H1 (cell line): ENCODE measurements around the gene CTDSP1. TPM values are rescaled to one million over a fixed set of nuclear protein-coding genes. Genes with fewer than 3 reads are reported as not detected.

Experiments used
- CTCF ChIA-PET: fragments of 300-600 bp; sonication (Branson Sonifier 250); formaldehyde crosslinking; loops from one replicate; lab custom pipeline; 2021; ENCODE audit not compliant: partially characterized antibody; lab: Charles Lee
- POLR2A ChIA-PET: fragments of 300-600 bp; sonication (Branson Sonifier 250); formaldehyde crosslinking; loops from one replicate; lab custom pipeline; 2021; ENCODE audit warnings: inconsistent platforms; ENCODE audit not compliant: partially characterized antibody; lab: Charles Lee
- DNase-seq, 2 experiments: peaks; one replicate each; pipeline versions ENCODE4 v3.0.0 to v3.0.0-alpha.2; 2010 to 2022; ENCODE audit warnings: low spot score in 2 of 2, low read depth in 1 of 2, mixed read lengths in 1 of 2
- FAIRE-seq: peaks from 2 replicates; lab custom pipeline; 2011; peaks lifted over from hg19 to GRCh38; lab: Jason Lieb, UNC
- H2AFZ ChIP-seq: 2 replicates; pipeline ENCODE4 v1.8.1; 2012; ENCODE audit warnings: low read length, inconsistent platforms
- H2AK5ac ChIP-seq: 2 replicates; pipeline ENCODE4 v1.6.1; 2013; ENCODE audit warnings: low read depth, low read length
- H2BK120ac ChIP-seq: replicated peaks from 2 replicates; pipeline ENCODE3; 2013; ENCODE audit warnings: low read depth, low read length, inconsistent platforms
- H2BK12ac ChIP-seq: 2 replicates; pipeline ENCODE4 v1.6.1; 2013; ENCODE audit warnings: low read depth, low read length
- H2BK15ac ChIP-seq: 2 replicates; pipeline ENCODE4 v1.6.1; 2013; ENCODE audit warnings: low read length
- H2BK20ac ChIP-seq: 2 replicates; pipeline ENCODE4 v1.6.1; 2013; ENCODE audit warnings: low read length
- H2BK5ac ChIP-seq: 2 replicates; pipeline ENCODE4 v1.6.1; 2013; ENCODE audit warnings: low read depth, low read length
- H3K14ac ChIP-seq: 2 replicates; pipeline ENCODE4 v1.6.1; 2013; ENCODE audit warnings: inconsistent platforms; ENCODE audit not compliant: insufficient read length
- H3K18ac ChIP-seq: 2 replicates; pipeline ENCODE4 v1.6.1; 2013; ENCODE audit warnings: low read length; ENCODE audit errors: extremely low read depth
- H3K23ac ChIP-seq: 2 replicates; pipeline ENCODE4 v1.6.1; 2013; ENCODE audit warnings: inconsistent platforms; ENCODE audit not compliant: insufficient read length
- H3K23me2 ChIP-seq: 2 replicates; pipeline ENCODE4 v1.6.1; 2013; ENCODE audit warnings: low read depth, low read length
- H3K27ac ChIP-seq: 2 replicates; pipeline ENCODE4 v1.6.1; 2011; ENCODE audit warnings: low read depth, low read length, inconsistent platforms
- H3K27me3 ChIP-seq, 4 experiments: replicated peaks in 1 of 4; 1 replicate in 1 of 4; 2 replicates in 3 of 4; pipeline versions ENCODE4 v1.6.1 to v1.8.1; 2011 to 2013; ENCODE audit warnings: low read length in 3 of 4, mild to moderate bottlenecking in 3 of 4, inconsistent platforms in 2 of 4, mixed read lengths in 2 of 4, moderate library complexity in 1 of 4; ENCODE audit not compliant: control insufficient read depth in 3 of 4, insufficient read depth in 3 of 4; ENCODE audit errors: extremely low read depth in 1 of 4
- H3K36me3 ChIP-seq, 4 experiments: 2 replicates each; pipeline versions ENCODE4 v1.6.1 to v1.8.1; 2011 to 2013; ENCODE audit warnings: mild to moderate bottlenecking in 4 of 4, low read length in 3 of 4, moderate library complexity in 2 of 4, control low read depth in 1 of 4, inconsistent platforms in 1 of 4; ENCODE audit not compliant: insufficient read depth in 4 of 4, control insufficient read depth in 2 of 4
- H3K4ac ChIP-seq: replicated peaks from 2 replicates; pipeline ENCODE3; 2013; ENCODE audit warnings: low read length, low read depth, mixed read lengths, inconsistent platforms; ENCODE audit not compliant: insufficient read length
- H3K4me1 ChIP-seq, 4 experiments: replicated peaks in 1 of 4; 1 replicate in 1 of 4; 2 replicates in 3 of 4; pipeline versions ENCODE4 v1.6.1 to v1.8.1; 2011 to 2013; ENCODE audit warnings: low read length in 3 of 4, inconsistent platforms in 2 of 4, mixed read lengths in 1 of 4; ENCODE audit not compliant: insufficient read depth in 4 of 4, control insufficient read depth in 3 of 4
- H3K4me2 ChIP-seq, 2 experiments: 2 replicates each; pipeline versions ENCODE4 v1.6.1 to v1.8.1; 2011 to 2013; ENCODE audit warnings: low read depth in 2 of 2, low read length in 2 of 2, control low read depth in 1 of 2, inconsistent platforms in 1 of 2, mild to moderate bottlenecking in 1 of 2; ENCODE audit not compliant: insufficient read depth in 1 of 2
- H3K4me3 ChIP-seq, 4 experiments: fragments of 200-600, 300-600 bp in 1 of 4; sonication (generic), shearing (Covaris generic), sonication (Bioruptor Twin) in 1 of 4; 2 replicates each; pipeline versions ENCODE4 v1.5.1 to v1.8.1; 2011 to 2016; ENCODE audit warnings: low read length in 4 of 4, low read depth in 3 of 4, control low read depth in 2 of 4, inconsistent platforms in 2 of 4, mild to moderate bottlenecking in 2 of 4, mixed read lengths in 1 of 4, moderate library complexity in 1 of 4; ENCODE audit not compliant: insufficient read depth in 2 of 4; ENCODE audit errors: extremely low read depth in 1 of 4
- H3K56ac ChIP-seq: replicated peaks from 2 replicates; pipeline ENCODE3; 2013; ENCODE audit warnings: low read depth, mild to moderate bottlenecking, mixed read lengths, low read length, inconsistent platforms; ENCODE audit not compliant: insufficient read length
- H3K79me1 ChIP-seq: 2 replicates; pipeline ENCODE4 v1.6.1; 2013; ENCODE audit warnings: low read depth, low read length, control low read depth
- H3K79me2 ChIP-seq, 2 experiments: 2 replicates each; pipeline versions ENCODE4 v1.6.1 to v1.8.1; 2012 to 2013; ENCODE audit warnings: low read length in 2 of 2, mild to moderate bottlenecking in 2 of 2, inconsistent platforms in 1 of 2; ENCODE audit not compliant: insufficient read depth in 2 of 2, control insufficient read depth in 1 of 2
- H3K9ac ChIP-seq, 4 experiments: replicated peaks in 1 of 4; 1 replicate in 1 of 4; 2 replicates in 3 of 4; pipeline versions ENCODE4 v1.6.1 to v1.8.1; 2011 to 2013; ENCODE audit warnings: low read depth in 3 of 4, low read length in 3 of 4, control low read depth in 2 of 4, mild to moderate bottlenecking in 2 of 4, moderate library complexity in 2 of 4, inconsistent platforms in 1 of 4; ENCODE audit errors: extremely low read depth in 1 of 4
- H3K9me3 ChIP-seq, 2 experiments: 2 replicates each; pipeline versions ENCODE4 v1.6.1 to v1.8.1; 2012 to 2013; ENCODE audit warnings: mild to moderate bottlenecking in 2 of 2, moderate library complexity in 2 of 2, control low read depth in 1 of 2, inconsistent platforms in 1 of 2, low read depth in 1 of 2, low read length in 1 of 2, mixed read lengths in 1 of 2; ENCODE audit not compliant: insufficient read depth in 2 of 2
- H4K20me1 ChIP-seq, 2 experiments: replicated peaks in 1 of 2; 2 replicates each; pipeline versions ENCODE3 to v1.8.1; 2011 to 2013; ENCODE audit warnings: inconsistent platforms in 2 of 2, low read length in 2 of 2, mild to moderate bottlenecking in 1 of 2; ENCODE audit not compliant: insufficient read depth in 2 of 2, control insufficient read depth in 1 of 2
- H4K5ac ChIP-seq: 2 replicates; pipeline ENCODE4 v1.6.1; 2013; ENCODE audit warnings: low read length, low read depth, mixed read lengths, inconsistent platforms; ENCODE audit not compliant: insufficient read length
- H4K8ac ChIP-seq: 2 replicates; pipeline ENCODE4 v1.8.0; 2013; ENCODE audit warnings: mild to moderate bottlenecking, moderate library complexity, low read length, inconsistent platforms; ENCODE audit not compliant: insufficient read depth; ENCODE audit errors: extremely low read depth
- H4K91ac ChIP-seq: replicated peaks from 2 replicates; pipeline ENCODE3; 2013; ENCODE audit warnings: low read length, mixed read lengths, inconsistent platforms; ENCODE audit not compliant: insufficient read length
- ATF3 ChIP-seq: IDR thresholded peaks from 2 replicates; pipeline ENCODE4 v1.6.1; 2011; ENCODE audit warnings: low read depth, mild to moderate bottlenecking, low read length; ENCODE audit not compliant: insufficient read depth
- BACH1 ChIP-seq: IDR thresholded peaks from 2 replicates; pipeline ENCODE4 v1.6.1; 2012; ENCODE audit warnings: low read length, improper control_type of control experiment
- CHD2 ChIP-seq: IDR thresholded peaks from 2 replicates; pipeline ENCODE4 v1.6.1; 2012; ENCODE audit warnings: low read length, improper control_type of control experiment
- TBP ChIP-seq: IDR thresholded peaks from 2 replicates; pipeline ENCODE4 v1.6.1; 2011; ENCODE audit warnings: low read depth, low read length, improper control_type of control experiment
- WGBS, 2 experiments: shearing (Covaris generic) in 1 of 2; methylation state at CpG; one replicate each; pipeline versions ENCODE4 v1.1.6 to v1.1.7; 2013 to 2015; ENCODE audit warnings: low lambda C conversion rate in 2 of 2, mixed read lengths in 2 of 2, inconsistent platforms in 1 of 2, low coverage in 1 of 2, missing lambda C conversion rate in 1 of 2; ENCODE audit not compliant: insufficient replicate concordance in 2 of 2, insufficient coverage in 1 of 2, insufficient read length in 1 of 2; ENCODE audit errors: extremely low coverage in 1 of 2, missing lambda C conversion rate in 1 of 2; 5-methylcytosine and 5-hydroxymethylcytosine counted together
- polyA plus RNA-seq, 7 experiments: library from polyadenylated mRNA; depleted of rRNA in 3 of 7; stranded (reverse) in 5 of 7; unstranded in 2 of 7; fragments of >200 nt in 5 of 7; fragments of 200-250 nt in 2 of 7; gene quantifications; 1 replicate in 5 of 7; 2 replicates in 1 of 7; 4 replicates in 1 of 7; pipeline versions ENCODE4 v1.2.1 to v1.2.3, GENCODE V29; 2011 to 2013; ENCODE audit warnings: missing spikeins in 2 of 7, mixed read lengths in 2 of 7
- total RNA-seq: library from RNA; stranded (reverse); fragmentation: NEBNext Ultra II Directional; extraction: Animal tissue kit (Norgen Biotek cat#: 25700); gene quantifications from 2 replicates; pipeline ENCODE4 v1.2.1, GENCODE V29; 2021

CTDSP1 gene
- total and polyA plus RNA-seq, 2 of the 8 experiments (the other 6 are each of a cell fraction or from before 2014, with no cell fraction given): 20.3 to 35.2 TPM

- H3K4me2 ChIP-seq: no peak overlapping the region
- H3K4me3 ChIP-seq: no peak overlapping the region
- H4K20me1 ChIP-seq: peaks cover 0 to 2% of the 10 kb centered on the region in 2 experiments
- 91% methylated on average over 5 of the region's 8 CpGs; no CpG with 5 or more reads in 1 of the 2 experiments for WGBS, 2 experiments
- no peak overlapping the region for H2AK5ac ChIP-seq
- no peak overlapping the region for H2BK20ac ChIP-seq
- H3K4me1 ChIP-seq: peaks cover 12 to 40% (median 31%) of the 10 kb centered on the region in 4 experiments
- no peaks in the 10 kb centered on the region for H3K9me3 ChIP-seq
- H3K23ac ChIP-seq: no peak overlapping the region
- H3K18ac ChIP-seq: no peak overlapping the region
- no peaks in the 10 kb centered on the region for H3K79me1 ChIP-seq
- H2BK12ac ChIP-seq: no peak overlapping the region
- ChIA-PET CTCF (interaction anchor here (1.3 to 1.5 kb wide), 2 partner anchors 101 to 129 kb away, joined by 4 read pairs; no protein-coding TSS in a partner anchor), POLR2A (interaction anchor here (4.5 to 5.5 kb wide), 2 partner anchors 7 to 132 kb away, joined by 16 to 35 read pairs; partner anchors contain the start of genes AAMP and PNKD)
- DNase-seq (no peak), FAIRE-seq (no peak)
- H3K79me2 ChIP-seq: no peaks in the 10 kb centered on the region
- peaks cover 0 to 11% (median 4%) of the 10 kb centered on the region in 4 experiments; a peak in 2 of 8 replicates for H3K36me3 ChIP-seq
- no peak overlapping the region for H2BK5ac ChIP-seq
- no peak overlapping the region for H3K27ac ChIP-seq
- H3K27me3 ChIP-seq: peaks cover 12 to 21% (median 20%) of the 10 kb centered on the region in 4 experiments
- no peak for TF ChIP-seq TBP
- TF ChIP-seq ATF3: no peak
- TF ChIP-seq CHD2: no peak
- no peak for TF ChIP-seq BACH1
- no peak overlapping the region for H3K14ac ChIP-seq
- H3K56ac ChIP-seq: no peak overlapping the region
- H3K23me2 ChIP-seq: peaks cover 19% of the 10 kb centered on the region
- no peak overlapping the region for H4K8ac ChIP-seq
- no peak overlapping the region for H3K4ac ChIP-seq
- H2BK120ac ChIP-seq: no peak overlapping the region
- no peak overlapping the region for H2BK15ac ChIP-seq
- no peak overlapping the region for H2AFZ ChIP-seq
- H3K9ac ChIP-seq: no peak overlapping the region
- H4K91ac ChIP-seq: no peak overlapping the region
- no peak overlapping the region for H4K5ac ChIP-seq
These were observed 2.8 kb downstream of the CTDSP1 start for GRCh38 chr2:218402491-218402901.
